A549 (cell line): Measurements from ENCODE around the gene ANXA1. TPM values are rescaled to one million over a fixed set of nuclear protein-coding genes. Genes with fewer than 3 reads are reported as not detected.

ENCODE experiments used
- ATAC-seq, 2 experiments: fragments of 200-7000 bp in 1 of 2; fragments of >200 bp in 1 of 2; cut with Nextera tagmentation in 1 of 2; cut with Tn5 transposase in 1 of 2; 3 replicates each; pipeline versions ENCODE4 v1.8.0 to v1.9.1; 2018 to 2020; ENCODE audit warnings: mild to moderate bottlenecking in 1 of 2, moderate library complexity in 1 of 2
- CTCF ChIA-PET: fragments of 300-600 bp; sonication (Branson Sonifier 250); formaldehyde crosslinking; extraction: SDS; loops from one replicate; lab custom pipeline; 2021; ENCODE audit warnings: antibody characterized with exemption, inconsistent platforms; lab: Yijun Ruan, JAX
- POLR2A ChIA-PET: fragments of 350-600 bp; formaldehyde crosslinking; extraction: SDS; loops from one replicate; lab custom pipeline; 2021; ENCODE audit warnings: antibody characterized with exemption, inconsistent platforms; lab: Yijun Ruan, JAX
- DNase-seq, 2 experiments: peaks; one replicate each; pipeline versions ENCODE4 v3.0.0 to v3.0.0-alpha.2; 2011 to 2016; ENCODE audit warnings: low read depth in 1 of 2, low spot score in 1 of 2
- FAIRE-seq: peaks from 2 replicates; lab custom pipeline; 2011; peaks lifted over from hg19 to GRCh38; lab: Jason Lieb, UNC
- H3K27ac ChIP-seq, 2 experiments: fragments of >200 bp; sonication (Bioruptor Twin); formaldehyde crosslinking; 3 replicates each; pipeline ENCODE4 v1.5.1; 2016 to 2017
- H3K4me1 ChIP-seq: fragments of >200 bp; sonication (Bioruptor Twin); formaldehyde crosslinking; 3 replicates; pipeline ENCODE4 v1.6.1; 2016
- H3K4me2 ChIP-seq: fragments of >200 bp; sonication (Bioruptor Twin); formaldehyde crosslinking; 3 replicates; pipeline ENCODE4 v1.6.1; 2016
- H3K4me3 ChIP-seq: fragments of >200 bp; sonication (Bioruptor Twin); formaldehyde crosslinking; 3 replicates; pipeline ENCODE4 v1.5.1; 2016
- H3K9me3 ChIP-seq: fragments of >200 bp; sonication (Bioruptor Twin); formaldehyde crosslinking; 3 replicates; pipeline ENCODE4 v1.6.1; 2016
- BHLHE40 ChIP-seq: IDR thresholded peaks from 2 replicates; pipeline ENCODE4 v1.6.1; 2012; ENCODE audit warnings: low read depth, low read length, inconsistent platforms
- CBX8 ChIP-seq: fragments of 200-600 bp; sonication (generic); IDR thresholded peaks from 2 replicates; pipeline ENCODE4 v1.6.1; 2016
- CHD2 ChIP-seq: fragments of 150-350 bp; IDR thresholded peaks from 2 replicates; pipeline ENCODE4 v1.6.1; 2014; ENCODE audit warnings: low read length; ENCODE audit not compliant: partially characterized antibody
- FOSB ChIP-seq: fragments of 250-450 bp; sonication (Bioruptor Pico); IDR thresholded peaks from 2 replicates; pipeline ENCODE4 v1.5.0; 2020; ENCODE audit warnings: mild to moderate bottlenecking, moderate library complexity
- FOXS1 ChIP-seq: fragments of 250-450 bp; sonication (Bioruptor Pico); IDR thresholded peaks from 2 replicates; pipeline ENCODE4 v1.5.0; 2020; ENCODE audit warnings: mild to moderate bottlenecking, moderate library complexity
- GATA3 ChIP-seq: IDR thresholded peaks from 2 replicates; pipeline ENCODE4 v1.6.1; 2012; ENCODE audit warnings: borderline replicate concordance
- HEYL ChIP-seq: fragments of 250-450 bp; sonication (Bioruptor Pico); IDR thresholded peaks from 2 replicates; pipeline ENCODE4 v1.8.0; 2021; ENCODE audit warnings: mild to moderate bottlenecking, moderate library complexity
- HOXB5 ChIP-seq: fragments of 250-450 bp; sonication (Bioruptor Pico); IDR thresholded peaks from 2 replicates; pipeline ENCODE4 v1.5.0; 2020; ENCODE audit warnings: mild to moderate bottlenecking, moderate library complexity
- JUN ChIP-seq, 2 experiments: fragments of >200 bp; sonication (Bioruptor Twin); formaldehyde crosslinking; IDR thresholded peaks; 2 replicates in 1 of 2; 3 replicates in 1 of 2; pipeline ENCODE4 v1.6.1; 2016 to 2017
- KDM1A ChIP-seq: fragments of 200-600 bp; sonication (generic); IDR thresholded peaks from 2 replicates; pipeline ENCODE4 v1.6.1; 2016; ENCODE audit warnings: low read depth, mild to moderate bottlenecking
- MAFK ChIP-seq: fragments of 450-650 bp; IDR thresholded peaks from 2 replicates; pipeline ENCODE4 v1.6.1; 2014; ENCODE audit not compliant: partially characterized antibody
- PHF8 ChIP-seq: fragments of 200-600 bp; sonication (generic); IDR thresholded peaks from 2 replicates; pipeline ENCODE4 v1.6.1; 2016; ENCODE audit warnings: low read depth, mild to moderate bottlenecking, antibody characterized with exemption, moderate library complexity, borderline replicate concordance
- POLR2AphosphoS2 ChIP-seq: conservative IDR thresholded peaks from 2 replicates; pipeline ENCODE4 v1.6.1; 2012; ENCODE audit warnings: low read length, improper control_type of control experiment, inconsistent platforms
- RCOR1 ChIP-seq: fragments of 150-350 bp; IDR thresholded peaks from 2 replicates; pipeline ENCODE4 v1.6.1; 2014; ENCODE audit warnings: antibody characterized with exemption, low read length, low read depth
- RFX5 ChIP-seq: fragments of 450-650 bp; IDR thresholded peaks from 2 replicates; pipeline ENCODE4 v1.7.1; 2014; ENCODE audit warnings: antibody characterized with exemption, mild to moderate bottlenecking, moderate library complexity
- SREBF2 ChIP-seq: fragments of 450-650 bp; IDR thresholded peaks from 2 replicates; pipeline ENCODE4 v1.6.1; 2014; ENCODE audit warnings: mild to moderate bottlenecking, moderate library complexity
- TFCP2L1 ChIP-seq: fragments of 250-450 bp; sonication (Bioruptor Pico); IDR thresholded peaks from 2 replicates; pipeline ENCODE4 v1.5.0; 2021; ENCODE audit warnings: mild to moderate bottlenecking
- TP53 ChIP-seq: fragments of 250-450 bp; sonication (Bioruptor Pico); IDR thresholded peaks from 2 replicates; pipeline ENCODE4 v1.5.0; 2021; ENCODE audit warnings: mild to moderate bottlenecking, moderate library complexity
- ZC3H11A ChIP-seq: fragments of 450-650 bp; IDR thresholded peaks from 2 replicates; pipeline ENCODE4 v1.6.1; 2014; ENCODE audit warnings: antibody characterized with exemption, mild to moderate bottlenecking
- WGBS: methylation state at CpG from one replicate; pipeline ENCODE4 v1.1.6; 2017; ENCODE audit errors: missing lambda C conversion rate; 5-methylcytosine and 5-hydroxymethylcytosine counted together
- polyA plus RNA-seq, 4 experiments: library from polyadenylated mRNA; depleted of rRNA in 3 of 4; stranded (reverse); fragments of >200 nt; fragmentation: RNase III in 1 of 4; extraction: RNeasy Plus Mini Kit Qiagen cat#74134 plus additional on column Dnase treatment in 1 of 4; gene quantifications; 2 replicates in 3 of 4; 3 replicates in 1 of 4; pipeline ENCODE4 v1.2.3, GENCODE V29; 2011 to 2017
- TF ChIP-seq, protein P1 (sequence below): IDR thresholded peaks from 2 replicates; pipeline ENCODE4 v1.6.1; 2012
- TF ChIP-seq, protein P2 (sequence below): fragments of 450-650 bp; IDR thresholded peaks from 2 replicates; pipeline ENCODE4 v1.6.1; 2014; ENCODE audit warnings: antibody characterized with exemption
- TF ChIP-seq, protein P3 (sequence below): fragments of 250-450 bp; sonication (Bioruptor Pico); IDR thresholded peaks from 2 replicates; pipeline ENCODE4 v1.5.0; 2021; ENCODE audit warnings: mild to moderate bottlenecking, moderate library complexity, borderline replicate concordance
- TF ChIP-seq, protein P4 (sequence below): fragments of >200 bp; sonication (Bioruptor Twin); formaldehyde crosslinking; IDR thresholded peaks from 3 replicates; pipeline ENCODE4 v1.5.1; 2016
- TF ChIP-seq, protein P5 (sequence below): IDR thresholded peaks from 2 replicates; pipeline ENCODE4 v1.6.1; 2012
- TF ChIP-seq, protein P6 (sequence below): fragments of 250-450 bp; sonication (Bioruptor Pico); IDR thresholded peaks from 2 replicates; pipeline ENCODE4 v1.5.0; 2020; ENCODE audit warnings: low read depth, mild to moderate bottlenecking, moderate library complexity
- TF ChIP-seq, protein P7 (sequence below): fragments of >200 bp; sonication (Bioruptor Twin); formaldehyde crosslinking; IDR thresholded peaks from 2 replicates; pipeline ENCODE4 v1.6.1; 2016

Gene ANXA1
- polyA plus RNA-seq, 2 of the 4 experiments (the other 2 are of a cell fraction) = 1,601 to 1,990 TPM

DNA sequence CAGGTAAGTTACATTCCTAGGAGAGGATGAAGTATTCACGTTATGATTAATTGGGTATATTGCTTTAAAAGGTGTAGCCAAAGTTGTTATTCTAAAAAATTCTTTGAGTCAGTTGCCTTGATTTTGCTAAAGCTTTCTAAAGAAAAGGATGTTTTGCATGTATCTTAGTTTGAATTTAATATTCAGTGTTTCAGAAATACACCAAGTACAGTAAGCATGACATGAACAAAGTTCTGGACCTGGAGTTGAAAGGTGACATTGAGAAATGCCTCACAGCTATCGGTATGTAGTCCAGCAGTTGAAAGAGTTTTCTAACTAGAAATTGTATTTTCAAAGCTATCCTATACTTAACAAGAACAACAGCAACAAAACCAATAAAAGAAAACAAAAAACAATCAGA lies 14.2 kb downstream of the ANXA1 start:
- TF ChIP-seq FOSB (CRISPR knock-in tag) (no peak), POLR2AphosphoS2 (0 out of 2 replicates have a peak, but pooled peaks have one; percentile 30)
- FAIRE-seq = no peak
- CTCF ChIA-PET = interaction anchor here (2.5 kb wide), 1 partner anchor 11 kb away, joined by 6 read pairs; no protein-coding TSS in a partner anchor
- ATAC-seq = no peak
- no peak overlapping the region for H3K4me2 ChIP-seq
- H3K27ac ChIP-seq = no peak overlapping the region
- no peaks in the 10 kb centered on the region for H3K9me3 ChIP-seq
- H3K4me1 ChIP-seq = peaks cover 59% of the 10 kb centered on the region
- POLR2A ChIA-PET = interaction anchor here (0.9 to 1.2 kb wide), 2 partner anchors 11 to 28 kb away, joined by 3 to 5 read pairs; no protein-coding TSS in a partner anchor
- no peak for DNase-seq
- 64% methylated on average over 2 of the region's 2 CpGs for WGBS
- H3K4me3 ChIP-seq = no peak overlapping the region

DNA sequence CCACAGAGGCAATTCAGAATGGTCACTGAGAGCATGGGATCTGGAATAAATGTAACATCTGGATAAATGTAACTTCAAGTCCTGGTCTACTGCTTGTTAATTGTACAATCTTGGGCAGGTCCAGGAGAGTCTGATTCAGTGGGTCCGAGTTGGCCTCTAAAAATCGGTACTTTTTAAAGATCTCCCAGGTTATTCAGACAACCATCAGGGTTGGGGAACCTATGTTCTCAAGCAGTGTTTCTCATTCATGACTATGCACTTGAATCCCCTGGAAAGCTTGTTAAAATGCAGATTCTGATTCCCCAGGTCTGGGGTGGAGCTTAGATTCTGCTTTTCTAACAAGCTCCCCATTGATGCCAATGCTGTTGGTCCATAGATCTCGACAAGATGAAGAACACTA lies 14.8 kb downstream of the ANXA1 start:
- ATAC-seq = peak; percentile 10 to 15; a peak in 3 of 6 replicates
- Histone ChIP-seq H3K4me2 (no peak overlapping the region), H3K4me1 (peaks cover 59% of the 10 kb centered on the region), H3K9me3 (no peaks in the 10 kb centered on the region), H3K27ac (peak overlapping the region in 1 of 2 experiments; percentile 29; a peak in 1 of 6 replicates), H3K4me3 (no peak overlapping the region)
- no peak for DNase-seq
- TF ChIP-seq GATA3 (no peak), BHLHE40 (no peak), JUN (IDR thresholded peaks at IDR 0.05) (0 out of 5 replicates have a peak, but pooled peaks of 1 of the 2 experiments have one; percentile 23), CHD2 (no peak), ZC3H11A (no peak), TP53 (peak; percentile 46; the same call in 1 of the 2 replicates), SREBF2 (no peak), TFCP2L1 (no peak), POLR2AphosphoS2 (0 out of 2 replicates have a peak, but pooled peaks have one; percentile 5), PHF8 (no peak)
- TF ChIP-seq, protein P1, sequence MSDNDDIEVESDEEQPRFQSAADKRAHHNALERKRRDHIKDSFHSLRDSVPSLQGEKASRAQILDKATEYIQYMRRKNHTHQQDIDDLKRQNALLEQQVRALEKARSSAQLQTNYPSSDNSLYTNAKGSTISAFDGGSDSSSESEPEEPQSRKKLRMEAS = no peak
- TF ChIP-seq, protein P2, sequence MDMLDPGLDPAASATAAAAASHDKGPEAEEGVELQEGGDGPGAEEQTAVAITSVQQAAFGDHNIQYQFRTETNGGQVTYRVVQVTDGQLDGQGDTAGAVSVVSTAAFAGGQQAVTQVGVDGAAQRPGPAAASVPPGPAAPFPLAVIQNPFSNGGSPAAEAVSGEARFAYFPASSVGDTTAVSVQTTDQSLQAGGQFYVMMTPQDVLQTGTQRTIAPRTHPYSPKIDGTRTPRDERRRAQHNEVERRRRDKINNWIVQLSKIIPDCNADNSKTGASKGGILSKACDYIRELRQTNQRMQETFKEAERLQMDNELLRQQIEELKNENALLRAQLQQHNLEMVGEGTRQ = no peak
- TF ChIP-seq, protein P3, sequence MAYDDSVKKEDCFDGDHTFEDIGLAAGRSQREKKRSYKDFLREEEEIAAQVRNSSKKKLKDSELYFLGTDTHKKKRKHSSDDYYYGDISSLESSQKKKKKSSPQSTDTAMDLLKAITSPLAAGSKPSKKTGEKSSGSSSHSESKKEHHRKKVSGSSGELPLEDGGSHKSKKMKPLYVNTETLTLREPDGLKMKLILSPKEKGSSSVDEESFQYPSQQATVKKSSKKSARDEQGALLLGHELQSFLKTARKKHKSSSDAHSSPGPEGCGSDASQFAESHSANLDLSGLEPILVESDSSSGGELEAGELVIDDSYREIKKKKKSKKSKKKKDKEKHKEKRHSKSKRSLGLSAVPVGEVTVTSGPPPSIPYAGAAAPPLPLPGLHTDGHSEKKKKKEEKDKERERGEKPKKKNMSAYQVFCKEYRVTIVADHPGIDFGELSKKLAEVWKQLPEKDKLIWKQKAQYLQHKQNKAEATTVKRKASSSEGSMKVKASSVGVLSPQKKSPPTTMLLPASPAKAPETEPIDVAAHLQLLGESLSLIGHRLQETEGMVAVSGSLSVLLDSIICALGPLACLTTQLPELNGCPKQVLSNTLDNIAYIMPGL (CRISPR knock-in tag) = no peak
- POLR2A ChIA-PET = interaction anchor here (1.2 kb wide), 1 partner anchor 10 kb away, joined by 3 read pairs; no protein-coding TSS in a partner anchor
- WGBS = 78% methylated on average over 3 of the region's 3 CpGs
- CTCF ChIA-PET = interaction anchor here (1.0 to 2.5 kb wide), 3 partner anchors 9 to 33 kb away, joined by 3 to 6 read pairs (median 3); no protein-coding TSS in a partner anchor
- FAIRE-seq = no peak

DNA sequence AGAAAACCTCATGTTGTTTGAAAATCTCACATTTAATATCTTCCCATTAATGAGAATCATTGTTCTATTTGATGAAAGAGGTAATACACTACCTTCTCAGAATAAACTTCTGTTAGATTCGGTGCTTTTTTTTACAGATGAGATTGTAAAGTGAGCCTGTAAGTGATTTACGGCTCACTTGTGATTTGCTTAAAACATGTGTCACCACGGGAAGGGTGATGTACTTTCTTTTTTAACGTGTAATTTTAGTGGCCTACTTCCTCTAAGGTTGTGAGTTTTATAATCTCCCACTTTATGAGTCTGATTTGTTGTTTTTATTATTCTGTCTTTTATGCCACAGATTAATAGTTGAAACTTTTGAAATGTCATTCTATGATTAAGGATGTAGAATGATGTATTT lies 15.9 kb downstream of the ANXA1 start:
- no peaks in the 10 kb centered on the region for H3K9me3 ChIP-seq
- CTCF ChIA-PET = interaction anchor here (0.7 to 1.6 kb wide), 4 partner anchors 12 to 1231 kb away, joined by 3 to 4 read pairs (median 3); no protein-coding TSS in a partner anchor
- no peak overlapping the region for H3K4me3 ChIP-seq
- DNase-seq = no peak
- peak; percentile 23 for FAIRE-seq
- TF ChIP-seq, protein P4, sequence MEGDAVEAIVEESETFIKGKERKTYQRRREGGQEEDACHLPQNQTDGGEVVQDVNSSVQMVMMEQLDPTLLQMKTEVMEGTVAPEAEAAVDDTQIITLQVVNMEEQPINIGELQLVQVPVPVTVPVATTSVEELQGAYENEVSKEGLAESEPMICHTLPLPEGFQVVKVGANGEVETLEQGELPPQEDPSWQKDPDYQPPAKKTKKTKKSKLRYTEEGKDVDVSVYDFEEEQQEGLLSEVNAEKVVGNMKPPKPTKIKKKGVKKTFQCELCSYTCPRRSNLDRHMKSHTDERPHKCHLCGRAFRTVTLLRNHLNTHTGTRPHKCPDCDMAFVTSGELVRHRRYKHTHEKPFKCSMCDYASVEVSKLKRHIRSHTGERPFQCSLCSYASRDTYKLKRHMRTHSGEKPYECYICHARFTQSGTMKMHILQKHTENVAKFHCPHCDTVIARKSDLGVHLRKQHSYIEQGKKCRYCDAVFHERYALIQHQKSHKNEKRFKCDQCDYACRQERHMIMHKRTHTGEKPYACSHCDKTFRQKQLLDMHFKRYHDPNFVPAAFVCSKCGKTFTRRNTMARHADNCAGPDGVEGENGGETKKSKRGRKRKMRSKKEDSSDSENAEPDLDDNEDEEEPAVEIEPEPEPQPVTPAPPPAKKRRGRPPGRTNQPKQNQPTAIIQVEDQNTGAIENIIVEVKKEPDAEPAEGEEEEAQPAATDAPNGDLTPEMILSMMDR = no peak
- TF ChIP-seq HEYL (CRISPR knock-in tag) = no peak
- TF ChIP-seq, protein P5, sequence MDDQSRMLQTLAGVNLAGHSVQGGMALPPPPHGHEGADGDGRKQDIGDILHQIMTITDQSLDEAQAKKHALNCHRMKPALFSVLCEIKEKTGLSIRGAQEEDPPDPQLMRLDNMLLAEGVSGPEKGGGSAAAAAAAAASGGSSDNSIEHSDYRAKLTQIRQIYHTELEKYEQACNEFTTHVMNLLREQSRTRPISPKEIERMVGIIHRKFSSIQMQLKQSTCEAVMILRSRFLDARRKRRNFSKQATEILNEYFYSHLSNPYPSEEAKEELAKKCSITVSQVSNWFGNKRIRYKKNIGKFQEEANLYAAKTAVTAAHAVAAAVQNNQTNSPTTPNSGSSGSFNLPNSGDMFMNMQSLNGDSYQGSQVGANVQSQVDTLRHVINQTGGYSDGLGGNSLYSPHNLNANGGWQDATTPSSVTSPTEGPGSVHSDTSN = no peak
- no peak for TF ChIP-seq RCOR1
- TF ChIP-seq, protein P6, sequence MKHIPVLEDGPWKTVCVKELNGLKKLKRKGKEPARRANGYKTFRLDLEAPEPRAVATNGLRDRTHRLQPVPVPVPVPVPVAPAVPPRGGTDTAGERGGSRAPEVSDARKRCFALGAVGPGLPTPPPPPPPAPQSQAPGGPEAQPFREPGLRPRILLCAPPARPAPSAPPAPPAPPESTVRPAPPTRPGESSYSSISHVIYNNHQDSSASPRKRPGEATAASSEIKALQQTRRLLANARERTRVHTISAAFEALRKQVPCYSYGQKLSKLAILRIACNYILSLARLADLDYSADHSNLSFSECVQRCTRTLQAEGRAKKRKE = no peak
- TF ChIP-seq TP53 = no peak
- no peak for TF ChIP-seq TFCP2L1
- TF ChIP-seq, protein P7, sequence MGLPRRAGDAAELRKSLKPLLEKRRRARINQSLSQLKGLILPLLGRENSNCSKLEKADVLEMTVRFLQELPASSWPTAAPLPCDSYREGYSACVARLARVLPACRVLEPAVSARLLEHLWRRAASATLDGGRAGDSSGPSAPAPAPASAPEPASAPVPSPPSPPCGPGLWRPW = no peak
- no peak for TF ChIP-seq MAFK
- TF ChIP-seq, protein P2 = no peak
- TF ChIP-seq FOXS1 = no peak
- TF ChIP-seq CBX8 = no peak
- no peak for TF ChIP-seq HOXB5 (CRISPR knock-in tag)
- TF ChIP-seq RFX5 = no peak
- TF ChIP-seq CHD2 = no peak
- no peak for TF ChIP-seq KDM1A
- TF ChIP-seq, all 56 proteins: peak for 0
- ATAC-seq = no peak
- peaks cover 59% of the 10 kb centered on the region for H3K4me1 ChIP-seq
- POLR2A ChIA-PET = no interaction called here
- H3K27ac ChIP-seq = no peak overlapping the region
- no peak overlapping the region for H3K4me2 ChIP-seq
- 53% methylated on average over 4 of the region's 4 CpGs for WGBS
